Stimulated activated CD4-positive, alpha-beta T cell treated with anti-CD3 and anti-CD28 coated beads, Interleukin-1b, Interleukin-23, amount 100 ng/mL, for 1 hour (primary cell): Measurements from ENCODE around the gene JMJD4.

Experiments
- DNase-seq, 2 donors: peaks; one replicate each; pipeline ENCODE4 v3.0.0-alpha.2; 2020; ENCODE audit warnings: low read depth in 2 of 2

The JMJD4 gene, protein sequence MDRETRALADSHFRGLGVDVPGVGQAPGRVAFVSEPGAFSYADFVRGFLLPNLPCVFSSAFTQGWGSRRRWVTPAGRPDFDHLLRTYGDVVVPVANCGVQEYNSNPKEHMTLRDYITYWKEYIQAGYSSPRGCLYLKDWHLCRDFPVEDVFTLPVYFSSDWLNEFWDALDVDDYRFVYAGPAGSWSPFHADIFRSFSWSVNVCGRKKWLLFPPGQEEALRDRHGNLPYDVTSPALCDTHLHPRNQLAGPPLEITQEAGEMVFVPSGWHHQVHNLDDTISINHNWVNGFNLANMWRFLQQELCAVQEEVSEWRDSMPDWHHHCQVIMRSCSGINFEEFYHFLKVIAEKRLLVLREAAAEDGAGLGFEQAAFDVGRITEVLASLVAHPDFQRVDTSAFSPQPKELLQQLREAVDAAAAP

DNA sequence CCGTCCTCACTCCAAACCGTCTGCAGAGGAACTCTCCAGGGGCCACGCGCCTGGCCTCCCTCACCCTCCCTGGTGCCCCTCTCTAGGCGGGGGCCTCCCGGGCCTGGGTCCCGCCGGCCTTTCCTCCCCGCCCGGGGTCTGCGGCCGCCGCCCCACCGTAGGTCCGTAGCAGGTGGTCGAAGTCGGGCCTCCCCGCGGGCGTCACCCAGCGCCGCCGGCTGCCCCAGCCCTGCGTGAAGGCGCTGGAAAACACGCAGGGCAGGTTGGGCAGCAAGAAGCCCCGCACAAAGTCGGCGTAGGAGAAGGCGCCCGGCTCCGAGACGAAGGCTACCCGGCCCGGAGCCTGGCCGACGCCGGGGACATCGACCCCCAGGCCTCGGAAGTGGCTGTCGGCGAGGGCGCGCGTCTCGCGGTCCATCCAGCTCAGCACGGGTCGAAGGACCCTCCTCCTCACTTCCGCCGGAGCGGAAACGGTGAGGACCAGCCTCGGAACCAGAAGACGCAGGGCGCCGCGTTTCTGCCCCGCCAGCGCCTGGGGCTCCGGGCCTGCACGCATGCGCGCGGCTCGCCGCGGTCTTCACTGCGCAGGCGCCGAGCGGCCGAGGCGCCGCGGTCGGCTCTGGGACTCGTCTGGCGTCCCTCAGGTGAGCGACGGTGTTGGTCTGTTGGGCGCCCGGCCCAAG is at the start of gene JMJD4, which contains the start of gene SNAP47:
Gene JMJD4 (minus strand): TSS at position 447 of the 683 bp plus-strand sequence. CDS start 29 bp downstream, at position 418.
Gene SNAP47 (plus strand): TSS at position 580 of the 683 bp plus-strand sequence. CDS start 12,302 bp downstream, outside the sequence.
- peak; percentile 83 to 87 for DNase-seq

DNA sequence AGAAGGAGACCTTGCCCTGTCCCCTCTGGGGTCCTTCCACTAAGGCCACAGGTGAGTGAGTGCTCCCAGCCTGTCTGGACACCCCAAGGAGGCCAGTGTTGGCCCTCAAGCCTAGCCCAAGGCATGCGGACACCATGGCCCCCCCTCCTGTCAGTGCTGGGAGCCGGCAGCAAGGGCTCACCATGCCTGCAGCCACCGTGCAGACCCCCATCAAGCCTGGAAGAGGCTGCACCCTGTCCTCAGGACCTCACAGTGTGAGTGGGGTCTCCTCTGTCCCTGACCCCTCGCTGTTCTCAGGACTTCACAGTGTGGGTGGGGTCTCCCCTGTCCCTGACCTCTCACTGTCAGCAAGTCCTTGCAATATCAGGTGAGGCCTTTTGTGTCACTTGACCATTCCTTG is 47.1 kb upstream of the JMJD4 start:
- DNase-seq = no peak

- DNase-seq = no peak
Observed at GRCh38 chr1:227781314-227781930, 46.3 kb upstream of the JMJD4 start.

DNA sequence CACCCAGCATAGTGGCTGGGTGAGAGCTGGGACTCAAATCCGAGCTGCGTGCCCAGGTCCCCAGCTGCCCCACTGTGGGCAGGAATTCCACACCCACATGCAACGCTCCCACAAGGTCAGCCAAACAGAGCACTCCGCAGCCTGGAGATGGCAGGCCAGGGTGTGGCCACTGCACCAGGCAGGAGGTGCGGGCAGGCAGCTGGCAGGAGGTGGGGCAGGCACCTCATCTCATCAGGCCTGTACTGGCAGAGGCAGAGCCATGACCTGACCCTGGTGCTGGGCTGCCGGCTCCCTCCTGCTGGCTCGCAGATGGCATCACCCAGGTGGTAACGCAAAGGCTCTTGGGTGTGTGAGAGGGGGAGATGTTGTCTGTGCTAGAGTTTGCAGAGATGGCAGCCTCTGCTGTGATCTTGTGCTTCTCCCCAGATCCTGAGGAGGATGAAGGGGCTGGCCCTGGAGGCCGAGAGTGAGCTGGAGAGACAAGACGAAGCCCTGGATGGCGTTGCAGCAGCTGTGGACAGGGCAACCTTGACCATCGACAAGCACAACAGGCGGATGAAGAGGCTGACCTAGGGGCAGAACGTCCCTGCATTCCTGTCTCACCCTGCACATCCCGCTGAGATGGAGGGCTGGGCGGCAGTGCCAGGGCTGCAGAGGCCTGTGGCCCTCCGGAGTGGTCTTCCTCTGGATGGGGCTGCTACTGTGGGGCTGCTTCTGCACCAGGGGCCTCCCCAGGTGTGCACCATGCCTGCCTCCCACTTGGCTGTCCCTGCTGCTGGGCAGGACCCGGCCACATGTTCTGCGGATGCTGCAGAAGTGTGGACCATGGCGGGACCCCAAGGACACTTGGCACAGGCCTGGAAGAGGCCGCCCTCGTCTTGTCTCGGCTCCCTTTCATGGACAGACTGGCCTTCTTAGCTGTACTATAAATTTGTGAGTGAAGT is 45.3 kb upstream of the JMJD4 start:
- no peak for DNase-seq

- DNase-seq = no peak
Observed at GRCh38 chr1:227779685-227780084, 44.6 kb upstream of the JMJD4 start.

DNA sequence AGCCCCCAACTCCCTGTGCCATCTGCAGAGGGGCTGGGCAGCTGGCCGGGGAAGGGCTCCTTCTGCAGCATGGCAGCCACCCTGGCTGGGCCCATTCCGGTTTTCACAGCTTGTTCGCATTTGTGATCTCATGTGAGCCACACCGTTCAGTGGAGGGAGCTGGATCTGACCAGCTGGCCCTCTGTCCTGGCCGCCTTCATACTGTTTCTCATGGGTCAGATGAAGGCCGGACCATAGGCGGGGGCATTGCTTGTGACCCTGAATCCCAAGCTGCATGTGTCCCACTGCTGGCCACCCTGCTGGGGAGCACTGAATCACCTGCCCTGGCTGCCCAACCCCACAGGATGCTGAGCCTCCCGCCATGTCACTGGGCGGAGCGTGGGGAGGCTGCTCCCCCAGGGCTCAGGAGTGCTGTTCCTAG is 43.9 kb upstream of the JMJD4 start:
- no peak for DNase-seq

DNA sequence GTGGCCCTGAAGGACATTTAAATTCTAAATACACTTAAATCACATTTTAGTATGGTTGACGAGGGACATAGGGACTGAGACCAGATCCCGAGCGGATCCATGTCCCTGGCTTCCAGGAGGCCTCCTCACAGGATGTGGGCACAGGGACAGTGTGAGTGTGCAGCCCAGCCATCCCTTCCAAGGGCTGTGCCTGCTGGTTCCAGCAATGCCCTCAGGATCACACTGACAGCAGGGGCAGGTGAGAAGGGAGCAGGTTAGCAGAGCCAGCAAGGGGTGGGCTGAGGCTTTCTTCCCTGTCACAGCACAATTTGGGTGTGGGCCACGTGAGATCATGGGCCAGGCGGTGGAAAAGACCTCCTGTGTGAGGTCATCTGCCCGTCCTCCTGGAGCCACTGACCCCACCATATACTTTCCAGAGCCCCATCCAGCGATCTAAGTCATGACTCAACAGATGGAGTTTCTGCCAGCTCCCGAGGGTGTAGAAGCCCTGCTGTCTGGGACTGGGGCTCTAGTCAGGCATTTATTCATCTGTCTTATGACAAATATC is 43.4 kb upstream of the JMJD4 start:
- DNase-seq = no peak

DNA sequence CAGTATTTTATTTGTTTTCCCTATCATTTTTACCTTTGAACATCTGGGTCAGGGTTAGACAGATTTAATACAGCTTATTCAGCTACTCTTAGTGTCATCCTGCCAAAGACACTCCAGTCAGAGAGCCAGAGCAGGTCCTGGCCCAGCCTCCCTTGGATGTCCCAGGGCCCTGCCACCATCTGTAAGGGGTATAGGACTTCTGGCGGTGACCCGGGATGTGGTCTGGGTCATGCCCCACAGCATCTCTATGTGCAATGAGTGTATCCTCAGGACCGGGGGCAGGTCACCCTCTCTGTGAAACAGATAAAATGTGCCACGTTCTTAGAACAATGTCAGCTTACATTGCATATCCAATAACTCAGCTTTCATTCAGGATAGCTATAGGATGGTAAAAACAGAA is 42.5 kb upstream of the JMJD4 start:
- no peak for DNase-seq

DNA sequence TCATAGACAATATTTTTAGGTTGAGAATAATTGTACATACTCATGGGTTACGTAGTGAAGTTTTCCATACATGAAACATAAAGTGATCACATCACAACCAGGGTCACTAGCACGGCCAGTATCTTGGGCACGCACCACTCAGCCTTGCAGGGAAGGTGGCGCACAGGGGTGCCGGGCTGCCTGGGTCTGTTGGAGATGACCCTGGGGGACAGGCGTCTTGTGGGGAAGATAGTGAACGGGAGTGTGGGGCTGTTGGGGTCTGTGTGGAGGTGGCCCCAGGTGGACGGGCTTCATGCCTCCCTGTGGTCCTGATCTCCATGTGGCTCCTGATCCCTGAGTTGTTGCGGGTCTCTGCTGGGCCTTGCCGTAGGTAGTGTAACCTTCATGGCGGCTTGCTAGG is 42.1 kb upstream of the JMJD4 start:
- DNase-seq = no peak

DNA sequence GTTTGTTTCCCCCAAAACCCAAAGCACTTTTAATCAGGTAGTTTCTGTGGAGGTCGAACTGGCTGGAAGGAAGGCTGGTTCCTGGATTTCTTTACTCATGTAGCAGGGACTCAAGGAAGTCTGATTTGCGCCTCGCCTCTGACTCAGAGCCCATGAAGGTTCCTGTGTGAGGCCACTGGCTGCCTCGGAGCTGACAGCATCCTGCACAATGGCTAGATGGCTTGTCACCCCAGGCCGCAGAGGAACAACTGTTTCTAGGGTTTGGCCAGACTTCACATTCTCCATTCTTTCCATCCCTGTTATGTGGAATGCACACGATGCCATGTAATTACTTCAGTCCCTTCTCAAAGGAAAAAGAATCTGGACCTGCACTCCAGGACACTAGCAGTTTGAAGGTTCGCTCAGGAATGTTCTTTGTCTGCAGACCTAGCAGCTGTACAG is 41.2 kb upstream of the JMJD4 start:
- no peak for DNase-seq

- no peak for DNase-seq
Observed at GRCh38 chr1:227775841-227776240, 40.7 kb upstream of the JMJD4 start.

DNA sequence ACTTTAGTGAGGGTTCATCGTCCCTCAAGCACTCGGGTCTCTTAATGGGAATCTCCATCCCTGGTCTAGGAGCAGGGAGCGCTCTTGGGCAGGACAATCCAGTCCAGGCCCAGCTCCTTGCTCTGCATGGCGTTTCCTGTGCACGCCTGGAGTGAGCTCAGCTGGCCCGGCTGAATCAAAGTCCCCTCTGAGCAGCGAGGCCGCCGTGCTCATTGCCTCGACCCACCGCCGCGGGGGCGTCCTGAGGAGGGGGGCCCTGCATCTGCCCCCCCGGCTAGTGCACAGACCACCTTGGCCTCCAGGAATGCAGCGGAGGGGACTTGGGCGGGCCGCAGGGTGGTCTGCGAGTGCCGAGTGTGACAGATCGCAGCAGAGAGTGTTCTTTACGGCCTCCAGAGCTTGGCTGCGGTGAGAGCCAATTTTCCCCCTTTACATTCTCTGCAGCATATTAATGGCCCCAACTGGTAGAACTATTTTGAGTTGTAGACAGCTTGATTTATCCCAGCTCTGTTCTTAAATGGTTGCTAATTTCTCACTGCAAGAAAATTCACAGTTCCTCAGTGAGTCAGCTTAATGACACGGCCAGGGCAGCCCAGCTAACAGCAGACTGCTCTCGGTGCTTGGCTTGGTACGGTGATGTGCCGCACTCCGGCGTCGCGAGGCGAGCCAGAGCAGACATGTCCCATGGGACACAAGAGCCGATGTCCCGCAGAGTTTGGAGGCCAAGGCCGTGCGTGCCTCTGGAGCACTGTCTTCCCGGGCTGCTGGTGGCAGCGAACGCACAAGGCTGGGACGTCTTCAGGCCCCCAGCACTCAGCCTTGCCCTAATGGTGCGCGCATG is 39.9 kb upstream of the JMJD4 start:
- no peak for DNase-seq

DNA sequence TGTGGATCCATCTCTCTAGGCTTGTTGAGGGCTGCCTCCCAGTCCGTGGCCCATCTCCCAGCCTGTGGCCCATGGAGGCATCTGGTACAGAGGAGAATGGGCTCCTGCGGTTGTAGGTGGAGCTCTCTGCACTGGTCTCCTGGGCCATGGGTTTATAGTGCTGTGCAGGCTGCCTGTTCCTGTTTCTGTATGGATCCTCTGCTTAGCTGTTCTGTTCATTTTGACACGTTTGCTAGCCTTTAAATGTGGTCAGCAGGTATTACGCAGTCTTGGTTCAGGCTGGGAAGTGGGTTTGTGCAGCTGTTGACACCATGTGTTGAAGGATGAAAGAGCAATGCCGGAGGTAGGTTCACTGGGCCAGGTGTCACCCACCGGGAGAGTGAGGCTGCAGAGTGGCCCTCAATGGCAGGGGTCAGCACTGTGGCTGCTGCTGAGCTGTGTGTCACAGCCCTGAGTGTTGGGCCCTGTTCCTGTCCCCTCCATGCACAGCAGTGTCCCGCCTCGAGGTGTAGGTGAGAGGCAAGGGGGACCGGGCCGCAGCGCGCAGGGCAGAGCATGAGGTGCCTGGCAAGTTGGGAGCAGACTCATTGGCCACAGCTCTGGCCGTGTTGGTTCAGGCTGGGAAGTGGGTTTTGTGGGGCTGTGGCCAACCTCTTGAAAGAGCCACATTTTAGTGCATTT is 39.1 kb upstream of the JMJD4 start:
- DNase-seq = no peak

DNA sequence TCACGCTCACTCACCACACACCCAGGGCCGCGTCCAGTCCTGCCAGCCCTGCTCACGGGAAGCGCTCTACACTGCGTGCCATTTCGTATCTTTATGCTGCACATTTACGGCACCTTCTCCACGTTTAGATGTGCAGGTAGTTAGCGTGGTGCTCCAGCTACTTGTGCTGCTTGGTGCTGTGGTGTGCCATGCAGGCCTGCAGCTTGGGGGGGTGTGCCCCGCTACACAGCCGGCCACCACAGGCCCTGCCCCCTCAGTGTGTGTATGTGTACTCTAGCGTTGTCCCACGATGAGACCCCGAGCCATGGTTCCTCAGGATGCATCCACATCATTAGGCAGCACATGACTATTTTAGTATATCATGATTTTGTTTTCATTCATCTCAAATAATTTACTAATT is 38.5 kb upstream of the JMJD4 start:
- DNase-seq = no peak

DNA sequence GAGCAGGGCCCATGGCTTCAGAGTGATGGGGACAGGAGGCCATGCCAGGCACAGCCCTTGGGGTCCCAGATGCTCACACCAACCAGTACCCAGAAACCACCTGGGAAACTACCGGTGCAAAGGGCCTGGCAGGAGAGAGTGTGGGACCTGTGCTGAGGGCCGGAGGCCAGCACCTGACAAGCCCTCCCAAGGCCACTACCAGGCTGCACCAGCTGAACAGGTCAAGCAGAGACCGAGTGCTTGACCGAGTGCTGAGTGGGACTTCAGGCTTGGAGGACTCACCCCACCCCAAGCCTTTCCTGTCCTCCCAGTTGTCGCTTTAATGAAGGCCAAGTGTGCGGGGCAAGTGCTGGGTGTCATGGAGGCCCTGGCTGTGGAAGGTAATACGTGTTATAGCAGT is 36.7 kb upstream of the JMJD4 start:
- no peak for DNase-seq

DNA sequence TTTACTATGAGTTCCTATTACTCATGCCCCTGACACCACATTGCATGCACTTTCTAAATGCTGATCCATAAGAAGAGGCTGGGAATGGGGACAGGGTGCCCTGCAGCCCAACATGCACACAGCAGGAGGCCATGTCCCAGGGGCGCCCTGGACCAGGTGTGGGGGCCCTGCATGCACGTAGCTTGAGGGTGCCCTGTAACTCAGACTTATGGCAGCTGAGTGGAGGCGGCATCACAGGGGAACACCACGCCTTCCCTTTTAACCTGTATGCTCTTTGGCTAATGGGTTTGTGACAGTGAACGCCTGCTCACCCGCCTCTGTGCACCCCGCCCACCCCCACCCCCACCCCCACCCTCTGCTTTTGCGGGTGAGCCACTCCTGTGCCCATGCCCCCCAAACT is 36.2 kb upstream of the JMJD4 start:
- no peak for DNase-seq

GRCh38 chr1:227770812-227771211 is 35.7 kb upstream of the JMJD4 start:
- DNase-seq = no peak

- no peak for DNase-seq
Observed at GRCh38 chr1:227769936-227770494, 34.9 kb upstream of the JMJD4 start.
